ENCODE data around the gene GPR65.

- TF ChIP-seq, protein P1, sequence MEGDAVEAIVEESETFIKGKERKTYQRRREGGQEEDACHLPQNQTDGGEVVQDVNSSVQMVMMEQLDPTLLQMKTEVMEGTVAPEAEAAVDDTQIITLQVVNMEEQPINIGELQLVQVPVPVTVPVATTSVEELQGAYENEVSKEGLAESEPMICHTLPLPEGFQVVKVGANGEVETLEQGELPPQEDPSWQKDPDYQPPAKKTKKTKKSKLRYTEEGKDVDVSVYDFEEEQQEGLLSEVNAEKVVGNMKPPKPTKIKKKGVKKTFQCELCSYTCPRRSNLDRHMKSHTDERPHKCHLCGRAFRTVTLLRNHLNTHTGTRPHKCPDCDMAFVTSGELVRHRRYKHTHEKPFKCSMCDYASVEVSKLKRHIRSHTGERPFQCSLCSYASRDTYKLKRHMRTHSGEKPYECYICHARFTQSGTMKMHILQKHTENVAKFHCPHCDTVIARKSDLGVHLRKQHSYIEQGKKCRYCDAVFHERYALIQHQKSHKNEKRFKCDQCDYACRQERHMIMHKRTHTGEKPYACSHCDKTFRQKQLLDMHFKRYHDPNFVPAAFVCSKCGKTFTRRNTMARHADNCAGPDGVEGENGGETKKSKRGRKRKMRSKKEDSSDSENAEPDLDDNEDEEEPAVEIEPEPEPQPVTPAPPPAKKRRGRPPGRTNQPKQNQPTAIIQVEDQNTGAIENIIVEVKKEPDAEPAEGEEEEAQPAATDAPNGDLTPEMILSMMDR (IDR thresholded peaks at IDR 0.05), result no peak
- TF ChIP-seq POLR2A (IDR thresholded peaks at IDR 0.05), result no peak
Observed at GRCh38 chr14:88048351-88048750, 43.4 kb downstream of the GPR65 start.
